Measurements from ENCODE around the gene CELA1.
"Not testable (repeated sequence)": the region's sequence is repeated elsewhere in the genome, so short reads cannot be mapped to it uniquely, and the experiment has no call there.

Gene CELA1

GRCh38 chr12:51307655-51308593 is 38.6 kb downstream of the CELA1 start:
- no peak for DNase-seq

GRCh38 chr12:51306507-51306906 is 40.0 kb downstream of the CELA1 start:
- no peak for DNase-seq

- not testable (repeated sequence) for DNase-seq
These were observed 45.7 kb downstream of the CELA1 start for GRCh38 chr12:51300768-51301167.

GRCh38 chr12:51295651-51296050 is 50.8 kb downstream of the CELA1 start:
- no peak for DNase-seq

GRCh38 chr12:51294097-51294496 is 52.4 kb downstream of the CELA1 start:
- DNase-seq, result not testable (repeated sequence)

- DNase-seq, result no peak
These were observed 52.8 kb downstream of the CELA1 start for GRCh38 chr12:51293696-51294095.

- DNase-seq, result not testable (repeated sequence)
These were observed 54.6 kb downstream of the CELA1 start for GRCh38 chr12:51291603-51292513.

- no peak for DNase-seq
These were observed 60.6 kb downstream of the CELA1 start for GRCh38 chr12:51285843-51286242.

GRCh38 chr12:51281202-51281924 is 65.1 kb downstream of the CELA1 start:
- no peak for DNase-seq
